ENCODE data around the gene PLXDC1. TPM values are rescaled to one million over a fixed set of nuclear protein-coding genes. Genes with fewer than 3 reads are reported as not detected.
A peak's percentile ranks its signal among the peaks of the same experiment; 100 is the strongest.

PLXDC1 gene
- total and polyA plus RNA-seq, 2 of the 13 experiments (the other 11 are each of a cell fraction or from before 2014, with no cell fraction given) = not detected

- peak; percentile 77 for TF ChIP-seq ZNF687 (CRISPR knock-in tag; IDR thresholded peaks at IDR 0.05)
- TF ChIP-seq DMAP1 (CRISPR knock-in tag; IDR thresholded peaks at IDR 0.05) = peak; percentile 21; the same call in 1 of the 2 replicates
- TF ChIP-seq, protein P1, sequence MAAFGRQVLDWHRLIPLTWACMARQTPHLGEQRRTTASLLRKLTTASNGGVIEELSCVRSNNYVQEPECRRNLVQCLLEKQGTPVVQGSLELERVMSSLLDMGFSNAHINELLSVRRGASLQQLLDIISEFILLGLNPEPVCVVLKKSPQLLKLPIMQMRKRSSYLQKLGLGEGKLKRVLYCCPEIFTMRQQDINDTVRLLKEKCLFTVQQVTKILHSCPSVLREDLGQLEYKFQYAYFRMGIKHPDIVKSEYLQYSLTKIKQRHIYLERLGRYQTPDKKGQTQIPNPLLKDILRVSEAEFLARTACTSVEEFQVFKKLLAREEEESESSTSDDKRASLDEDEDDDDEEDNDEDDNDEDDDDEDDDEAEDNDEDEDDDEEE (CRISPR knock-in tag; IDR thresholded peaks at IDR 0.05) = 0 out of 2 replicates have a peak, but pooled peaks have one; percentile 65
- no peak for TF ChIP-seq TCF7L2 (IDR thresholded peaks at IDR 0.05; ENCODE audit: low read depth, low read length)
- TF ChIP-seq CBFB (CRISPR knock-in tag; IDR thresholded peaks at IDR 0.05) = peak; percentile 41; the same call in 1 of the 2 replicates
- TF ChIP-seq UBTF (CRISPR knock-in tag; IDR thresholded peaks at IDR 0.05) = peak; percentile 82; the same call in 1 of the 2 replicates
- TF ChIP-seq CC2D1A (CRISPR knock-in tag; IDR thresholded peaks at IDR 0.05) = no peak
- TF ChIP-seq FOXA1 (IDR thresholded peaks at IDR 0.05) = no peak
- no peak for TF ChIP-seq FOXA1 (CRISPR knock-in tag; IDR thresholded peaks at IDR 0.05)
- TF ChIP-seq FUBP1 (CRISPR knock-in tag; IDR thresholded peaks at IDR 0.05; ENCODE audit: borderline replicate concordance) = no peak
- peak; percentile 56; the same call in 1 of the 2 replicates for TF ChIP-seq ZNF782 (CRISPR knock-in tag; IDR thresholded peaks at IDR 0.05; ENCODE audit: borderline replicate concordance)
- no peak for TF ChIP-seq GTF2F1 (IDR thresholded peaks at IDR 0.05; ENCODE audit: low read length)
- no peak for TF ChIP-seq KLF6 (CRISPR knock-in tag; IDR thresholded peaks at IDR 0.05)
- TF ChIP-seq ZNF121 (CRISPR knock-in tag; IDR thresholded peaks at IDR 0.05) = no peak
- no peak; the same call in 1 of the 2 replicates for TF ChIP-seq MIER3 (CRISPR knock-in tag; IDR thresholded peaks at IDR 0.05; ENCODE audit: borderline replicate concordance)
- TF ChIP-seq SP5 (CRISPR knock-in tag; IDR thresholded peaks at IDR 0.05; ENCODE audit: borderline replicate concordance, low read depth) = peak; percentile 73; the same call in 1 of the 2 replicates
Measured at GRCh38 chr17:39197380-39198185, 46.1 kb upstream of the PLXDC1 start, which contains the start of gene CACNB1 (continued).
